Upper lobe of right lung (tissue), 1 donor: ENCODE measurements around the gene MT1B. TPM values are rescaled to one million over a fixed set of nuclear protein-coding genes. Genes with fewer than 3 reads are reported as not detected.

Experiments used
- ATAC-seq: fragments of 200-7000 bp; cut with Tn5 transposase; one replicate; pipeline ENCODE4 v1.9.1; 2020; ENCODE audit warnings: mild to moderate bottlenecking, moderate library complexity
- DNase-seq: peaks from one replicate; pipeline ENCODE4 v3.0.0-alpha.2; 2020
- H3K27ac ChIP-seq: fragments of 200-600 bp; one replicate; pipeline ENCODE4 v1.8.0; 2022
- H3K27me3 ChIP-seq: fragments of 200-600 bp; one replicate; pipeline ENCODE4 v1.8.0; 2022; ENCODE audit warnings: mild to moderate bottlenecking
- H3K36me3 ChIP-seq: fragments of 200-600 bp; one replicate; pipeline ENCODE4 v1.8.0; 2022
- H3K4me1 ChIP-seq: fragments of 200-600 bp; one replicate; pipeline ENCODE4 v1.8.0; 2022
- H3K4me3 ChIP-seq: fragments of 200-600 bp; one replicate; pipeline ENCODE4 v1.8.0; 2022; ENCODE audit warnings: mild to moderate bottlenecking
- H3K9me3 ChIP-seq: fragments of 200-600 bp; one replicate; pipeline ENCODE4 v1.8.0; 2022
- intact Hi-C: fragments of 100-400 bp; cut with DNase I; formaldehyde crosslinking; loops from one replicate; pipeline ENCODE4 v1.11.0; 2022
- total RNA-seq: library from RNA; stranded (reverse); fragmentation: NEBNext Ultra II Directional; extraction: Animal tissue kit (Norgen Biotek cat#: 25700); gene quantifications from one replicate; pipeline ENCODE4 v1.2.1, GENCODE V29; 2021
- TF ChIP-seq, protein P1 (sequence below): fragments of 200-600 bp; IDR thresholded peaks from one replicate; pipeline ENCODE4 v1.8.0; 2022; ENCODE audit warnings: antibody characterized with exemption
- donor health status: DM: no; HTN: yes; CAD: no; lungs with severe emphysema.

MT1B gene
- total RNA-seq, 1 donor from 2014 or later: not detected

DNA sequence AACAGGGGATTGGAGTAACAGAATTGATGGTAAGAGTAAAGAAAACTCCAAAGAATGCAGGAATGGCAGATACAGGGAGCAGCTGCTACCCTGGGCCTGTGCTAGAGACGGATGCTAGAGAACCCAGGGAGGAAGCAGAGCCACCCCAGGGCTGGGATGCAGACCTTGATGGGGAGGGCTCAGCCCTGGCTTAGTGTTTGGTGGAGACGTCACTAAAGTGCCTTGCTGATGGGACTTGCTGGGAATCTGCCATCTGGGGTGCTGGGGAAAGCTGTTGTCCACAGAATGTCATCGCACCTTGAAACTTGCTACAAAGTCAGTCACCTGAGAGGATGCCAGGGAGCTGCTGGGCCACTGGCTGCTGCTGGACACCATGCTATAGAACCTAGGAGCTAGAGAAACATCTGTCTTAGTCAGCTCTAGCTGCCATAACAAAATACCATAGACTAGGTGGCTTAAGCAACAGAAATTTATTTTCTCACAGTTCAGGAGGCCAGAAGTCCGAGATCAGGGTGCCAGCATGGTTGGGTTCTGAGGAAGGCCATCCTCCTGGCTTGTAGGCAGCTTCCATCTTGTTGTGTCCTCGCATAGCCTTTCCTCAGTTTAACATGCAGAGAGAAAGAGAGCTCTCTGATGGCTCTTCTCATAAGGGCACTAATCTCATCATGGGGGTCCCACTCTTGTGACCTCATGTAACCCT is 45.9 kb downstream of the MT1B start:
- Histone ChIP-seq H3K27ac (no peak overlapping the region), H3K36me3 (no peaks in the 10 kb centered on the region), H3K4me1 (peaks cover 4% of the 10 kb centered on the region), H3K9me3 (no peaks in the 10 kb centered on the region), H3K4me3 (no peak overlapping the region), H3K27me3 (no peaks in the 10 kb centered on the region)
- TF ChIP-seq, protein P1, sequence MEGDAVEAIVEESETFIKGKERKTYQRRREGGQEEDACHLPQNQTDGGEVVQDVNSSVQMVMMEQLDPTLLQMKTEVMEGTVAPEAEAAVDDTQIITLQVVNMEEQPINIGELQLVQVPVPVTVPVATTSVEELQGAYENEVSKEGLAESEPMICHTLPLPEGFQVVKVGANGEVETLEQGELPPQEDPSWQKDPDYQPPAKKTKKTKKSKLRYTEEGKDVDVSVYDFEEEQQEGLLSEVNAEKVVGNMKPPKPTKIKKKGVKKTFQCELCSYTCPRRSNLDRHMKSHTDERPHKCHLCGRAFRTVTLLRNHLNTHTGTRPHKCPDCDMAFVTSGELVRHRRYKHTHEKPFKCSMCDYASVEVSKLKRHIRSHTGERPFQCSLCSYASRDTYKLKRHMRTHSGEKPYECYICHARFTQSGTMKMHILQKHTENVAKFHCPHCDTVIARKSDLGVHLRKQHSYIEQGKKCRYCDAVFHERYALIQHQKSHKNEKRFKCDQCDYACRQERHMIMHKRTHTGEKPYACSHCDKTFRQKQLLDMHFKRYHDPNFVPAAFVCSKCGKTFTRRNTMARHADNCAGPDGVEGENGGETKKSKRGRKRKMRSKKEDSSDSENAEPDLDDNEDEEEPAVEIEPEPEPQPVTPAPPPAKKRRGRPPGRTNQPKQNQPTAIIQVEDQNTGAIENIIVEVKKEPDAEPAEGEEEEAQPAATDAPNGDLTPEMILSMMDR: no peak
- intact Hi-C loops: no loop called here
- ATAC-seq: no peak
- no peak for DNase-seq

DNA sequence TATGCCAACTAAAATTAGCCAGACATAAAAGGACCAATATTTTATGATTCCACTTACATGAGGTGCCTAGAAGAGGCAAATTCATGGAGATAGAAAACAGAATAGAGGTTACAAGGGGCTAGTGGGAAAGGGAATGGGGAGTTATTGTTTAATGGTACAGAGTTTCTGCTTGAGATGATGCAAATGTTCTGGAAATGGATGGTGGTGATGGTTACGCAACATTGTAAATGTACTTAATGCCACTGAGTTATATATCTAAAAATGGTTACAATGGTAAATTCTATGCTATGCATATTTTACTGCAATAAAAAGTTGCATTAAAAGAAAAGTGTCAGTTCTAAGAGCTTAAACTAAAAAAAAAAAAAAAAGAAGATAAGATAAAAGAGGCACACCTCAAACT is 48.5 kb downstream of the MT1B start:
- DNase-seq (no peak), ATAC-seq (no peak)
- Histone ChIP-seq H3K9me3 (no peaks in the 10 kb centered on the region), H3K4me3 (no peak overlapping the region), H3K27ac (no peak overlapping the region), H3K36me3 (no peaks in the 10 kb centered on the region), H3K27me3 (no peaks in the 10 kb centered on the region), H3K4me1 (peaks cover 4% of the 10 kb centered on the region)
- TF ChIP-seq, protein P1: no peak
- intact Hi-C loops: loop anchor here (10.0 kb wide), 1 partner anchor 125 kb away; no protein-coding TSS in a partner anchor

DNA sequence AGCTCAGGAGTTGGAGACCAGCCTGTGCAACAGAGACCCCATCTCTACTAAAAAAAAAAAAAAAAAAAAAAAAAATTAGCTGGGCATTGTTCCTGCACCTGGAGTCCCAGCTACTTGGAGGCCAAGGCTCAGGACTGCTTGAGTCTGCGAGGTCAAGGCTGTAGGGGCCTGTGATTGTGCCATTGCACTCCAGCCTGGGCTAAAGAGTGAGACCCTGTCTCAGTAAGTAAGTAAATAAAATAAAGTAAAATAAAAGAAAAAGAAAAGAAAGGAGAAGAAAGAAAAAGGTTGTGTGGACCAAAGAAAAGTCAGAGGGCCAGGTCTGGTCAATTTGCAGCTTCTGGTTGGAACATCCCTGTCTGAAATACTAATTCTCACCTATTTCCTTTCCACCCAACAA is 48.9 kb downstream of the MT1B start:
- H3K9me3 ChIP-seq: no peaks in the 10 kb centered on the region
- H3K4me3 ChIP-seq: no peak overlapping the region
- no peak overlapping the region for H3K27ac ChIP-seq
- intact Hi-C loops: loop anchor here (10.0 kb wide), 1 partner anchor 126 kb away; no protein-coding TSS in a partner anchor
- no peak for ATAC-seq
- TF ChIP-seq, protein P1: no peak
- no peak for DNase-seq
- H3K4me1 ChIP-seq: peaks cover 4% of the 10 kb centered on the region
- H3K27me3 ChIP-seq: no peaks in the 10 kb centered on the region
- no peaks in the 10 kb centered on the region for H3K36me3 ChIP-seq

DNA sequence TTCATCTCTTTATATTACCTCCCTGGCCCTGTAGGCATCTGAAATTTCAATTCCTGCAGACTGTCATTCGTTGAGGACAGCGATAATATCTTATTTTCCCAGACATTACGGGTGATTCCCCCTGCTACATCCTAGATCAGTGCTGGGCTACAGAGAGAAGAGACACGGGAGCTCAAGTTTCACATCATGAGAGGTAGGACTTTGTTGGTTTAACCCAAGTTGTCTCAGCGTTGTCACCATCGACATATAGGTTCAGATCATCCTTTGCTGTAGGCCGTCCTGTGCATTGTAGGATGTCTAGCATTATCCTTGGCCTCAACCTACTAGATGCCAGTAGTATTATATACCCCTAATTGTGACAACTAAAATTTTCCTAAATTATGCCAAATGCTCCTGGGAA is 49.8 kb downstream of the MT1B start:
- Histone ChIP-seq H3K27me3 (no peaks in the 10 kb centered on the region), H3K36me3 (no peaks in the 10 kb centered on the region), H3K9me3 (no peaks in the 10 kb centered on the region), H3K4me1 (peaks cover 4% of the 10 kb centered on the region), H3K27ac (no peak overlapping the region), H3K4me3 (no peak overlapping the region)
- intact Hi-C loops: loop anchor here (10.0 kb wide), 1 partner anchor 127 kb away; no protein-coding TSS in a partner anchor
- TF ChIP-seq, protein P1: no peak
- ATAC-seq (no peak), DNase-seq (no peak)

Other genes starting within 250 kb of the MT1B start
- 89.8 TPM for gene AMFR, start 226.3 kb upstream of the MT1B start, total RNA-seq
- gene NUDT21, start 200.6 kb upstream of the MT1B start, total RNA-seq: 77.2 TPM
- 34.4 TPM for gene OGFOD1, start 200.3 kb upstream of the MT1B start, total RNA-seq
- gene BBS2, start 131.9 kb upstream of the MT1B start, total RNA-seq: 29.5 TPM
- gene MT4, start 86.8 kb upstream of the MT1B start, total RNA-seq: not detected
- gene MT3, start 62.4 kb upstream of the MT1B start, total RNA-seq: not detected
- gene MT2A, start 43.3 kb upstream of the MT1B start, total RNA-seq: 349 TPM
- gene MT1E, start 26.1 kb upstream of the MT1B start, total RNA-seq: 154 TPM
- gene MT1M, start 19.2 kb upstream of the MT1B start, total RNA-seq: 40.3 TPM
- gene MT1A, start 13.2 kb upstream of the MT1B start, total RNA-seq: 4.9 TPM
- gene MT1F, start 6.1 kb downstream of the MT1B start, total RNA-seq: 9.1 TPM
- 23.7 TPM for gene MT1G, start 16.2 kb downstream of the MT1B start, total RNA-seq
- 6.3 TPM for gene MT1H, start 17.9 kb downstream of the MT1B start, total RNA-seq
- gene MT1X, start 30.6 kb downstream of the MT1B start, total RNA-seq: 111 TPM
- 57.2 TPM for gene NUP93, start 78.2 kb downstream of the MT1B start, total RNA-seq
- not detected for gene SLC12A3, start 213.3 kb downstream of the MT1B start, total RNA-seq